HL-60/S4 treated with retinoic acid at 250 ng/mL for 4 days and 3 days (cell line): ENCODE results near the gene SMC6.

ENCODE experiments used
- in situ Hi-C: fragments of 300-500 bp; cut with MboI; formaldehyde crosslinking; loops from 2 replicates; pipeline ENCODE4 v1.7.0; 2022; ENCODE audit warnings: low sequenced_read_pairs

Gene SMC6

DNA sequence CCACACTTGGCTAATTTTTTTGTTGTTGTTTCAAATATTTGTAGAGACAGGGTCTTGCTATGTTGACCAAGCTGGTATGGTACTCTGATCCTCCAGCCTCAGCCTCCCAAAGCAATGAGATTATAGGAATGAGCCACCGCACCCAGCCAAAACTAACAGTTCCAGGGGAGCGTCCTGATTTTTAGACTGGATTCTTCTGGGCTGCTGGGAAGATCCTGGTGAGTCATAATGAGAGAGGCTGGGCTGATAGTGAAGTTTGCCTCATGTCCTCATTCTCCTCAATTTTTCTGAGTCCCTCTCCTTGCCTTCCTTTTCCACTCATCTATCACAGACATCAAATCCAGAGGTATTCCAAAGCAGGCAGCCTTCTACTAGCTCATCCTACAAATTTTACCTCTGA lies 131.8 kb downstream of the SMC6 start:
- in situ Hi-C loops, result no loop called here

DNA sequence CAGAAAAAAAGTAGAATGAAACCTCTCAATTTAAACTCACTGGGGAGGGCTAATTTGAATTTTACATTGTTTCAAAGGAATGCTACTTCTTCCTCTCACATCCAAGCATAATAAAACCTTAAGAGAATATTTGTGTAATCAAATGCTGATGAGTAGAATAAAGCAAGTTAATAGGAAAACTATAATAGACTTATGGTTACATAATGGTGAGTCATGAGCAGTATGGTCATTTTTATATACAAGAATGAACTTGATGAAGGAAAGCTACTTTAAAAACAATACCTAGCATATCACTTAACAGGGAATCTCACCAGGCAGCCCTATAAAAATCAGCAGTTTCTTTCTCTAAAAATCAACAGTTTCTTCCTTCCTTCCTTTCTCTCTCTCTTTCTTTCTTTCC lies 132.8 kb downstream of the SMC6 start:
- in situ Hi-C loops, result no loop called here

DNA sequence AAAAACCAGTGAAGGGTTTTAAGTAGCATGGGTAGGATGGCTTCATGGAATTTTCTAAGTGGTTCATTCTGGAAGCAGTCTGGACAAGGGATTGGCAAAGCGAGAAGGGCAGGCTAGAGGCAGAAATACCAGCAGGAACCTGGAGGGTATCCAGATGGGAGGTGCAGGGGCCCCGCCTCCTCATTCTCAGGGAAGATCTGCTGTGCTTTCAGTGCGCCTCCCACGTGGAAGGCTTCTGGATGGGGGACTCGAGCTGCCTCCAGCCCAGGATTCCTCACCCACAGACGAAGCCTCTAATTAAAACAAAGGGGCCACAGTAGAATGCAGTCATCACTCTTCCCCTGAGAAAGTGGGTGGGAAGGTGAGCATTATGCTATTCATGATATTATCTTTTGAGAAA lies 133.3 kb downstream of the SMC6 start:
- in situ Hi-C loops, result no loop called here

DNA sequence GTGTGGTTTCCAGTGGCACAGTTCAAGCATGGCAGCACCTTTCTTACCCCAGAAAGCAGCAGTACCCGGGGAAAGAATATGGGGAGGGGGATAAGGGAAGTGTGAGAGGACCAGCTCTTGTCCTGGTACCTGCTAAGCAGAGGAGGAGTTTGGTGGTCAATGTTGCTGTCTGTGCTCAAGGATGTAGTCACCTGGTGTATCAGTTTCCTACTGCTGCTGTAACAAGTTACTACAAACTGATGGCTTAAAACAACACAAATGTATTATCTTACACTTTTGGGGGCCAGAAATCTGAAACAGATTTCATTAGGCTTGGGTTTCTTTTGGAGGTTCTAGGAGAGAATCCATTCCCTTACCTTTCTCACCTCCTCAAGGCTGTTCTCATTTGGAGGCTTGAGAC lies 135.7 kb downstream of the SMC6 start:
- in situ Hi-C loops, result no loop called here

DNA sequence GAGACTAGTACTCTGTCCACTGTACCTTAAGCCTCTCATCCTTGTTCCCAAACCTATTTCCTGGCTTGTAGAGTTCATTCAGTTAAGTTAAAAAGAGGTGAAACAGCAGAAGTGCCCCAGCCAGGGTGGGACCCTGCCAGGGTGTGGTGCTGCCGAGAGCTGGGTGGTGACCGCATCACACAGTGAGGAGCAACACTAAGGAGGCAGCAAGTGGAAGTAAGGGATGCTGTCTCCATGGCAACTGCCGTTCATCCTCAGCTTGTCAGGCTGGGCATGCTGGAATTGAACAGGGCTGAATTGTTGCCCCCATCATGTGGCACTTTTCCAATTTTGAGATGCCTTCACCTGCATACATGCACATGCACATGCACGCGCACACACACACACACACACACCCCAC lies 136.1 kb downstream of the SMC6 start:
- in situ Hi-C loops, result no loop called here

DNA sequence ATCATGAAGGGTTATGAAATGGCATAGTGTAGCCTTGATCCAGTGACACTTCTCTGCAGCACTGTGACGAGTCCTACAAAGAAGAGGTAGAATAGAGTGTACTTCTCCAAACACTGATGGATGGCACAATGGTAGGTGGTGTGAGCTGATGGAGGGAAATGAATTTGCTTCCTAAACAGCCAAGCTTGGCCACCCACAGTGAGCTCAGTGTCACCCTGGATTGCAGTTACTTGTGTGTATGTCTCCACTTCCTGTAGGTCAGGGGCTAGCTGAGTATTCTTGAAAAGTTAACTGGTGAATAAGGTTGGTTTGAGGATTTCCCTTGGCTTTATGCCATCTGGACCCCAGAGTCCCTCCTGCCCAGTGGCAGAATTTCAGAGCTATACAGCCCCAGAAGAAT lies 137.2 kb downstream of the SMC6 start:
- in situ Hi-C loops, result no loop called here

DNA sequence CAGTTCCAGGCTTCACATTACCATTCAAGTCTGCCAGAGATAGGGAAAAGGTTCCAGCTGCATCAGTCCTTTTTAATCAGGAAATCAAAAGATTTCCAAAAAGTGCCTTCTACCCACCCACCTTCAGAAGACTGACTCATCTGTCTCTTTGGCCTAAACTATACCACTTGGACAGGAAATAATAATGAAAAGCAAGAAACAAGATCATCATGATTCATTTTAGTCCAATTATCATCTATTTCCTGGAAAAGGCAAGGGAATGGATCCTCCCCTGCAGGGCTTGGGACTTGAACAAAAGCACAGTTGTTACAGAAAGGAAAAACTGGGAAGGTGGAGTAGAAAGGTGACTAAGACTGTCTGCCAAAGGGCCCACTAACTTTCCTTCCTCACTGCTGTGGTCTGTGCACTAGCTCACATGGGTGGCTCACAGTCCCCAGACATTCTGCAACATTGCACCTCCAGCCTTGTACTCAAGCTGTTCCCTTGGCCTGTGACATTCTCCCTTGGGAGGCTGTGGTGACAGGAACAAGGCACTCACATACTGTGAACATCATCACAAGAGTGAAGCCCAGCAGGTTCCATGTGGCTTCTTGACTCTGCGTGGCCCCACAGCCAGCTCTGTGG lies 137.8 kb downstream of the SMC6 start:
- in situ Hi-C loops, result no loop called here

DNA sequence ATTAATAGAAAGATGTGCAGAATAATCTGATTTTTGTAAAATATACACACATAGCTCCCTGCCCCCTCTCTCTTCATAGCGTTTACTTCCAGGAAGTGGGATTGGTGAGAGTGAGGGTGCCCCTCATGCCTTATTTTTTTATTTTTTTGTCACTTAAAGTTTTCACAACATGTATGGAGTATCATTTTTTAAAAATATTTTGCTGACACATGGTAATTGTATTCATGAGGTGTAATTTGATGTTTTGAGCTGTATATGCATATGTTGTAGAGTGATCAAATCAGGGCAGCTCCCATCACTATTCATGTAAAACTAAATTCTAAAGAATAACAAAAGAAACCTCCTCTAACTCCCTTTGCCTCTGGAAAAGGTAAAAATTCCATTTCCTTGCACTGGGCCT lies 138.5 kb downstream of the SMC6 start:
- in situ Hi-C loops, result no loop called here

DNA sequence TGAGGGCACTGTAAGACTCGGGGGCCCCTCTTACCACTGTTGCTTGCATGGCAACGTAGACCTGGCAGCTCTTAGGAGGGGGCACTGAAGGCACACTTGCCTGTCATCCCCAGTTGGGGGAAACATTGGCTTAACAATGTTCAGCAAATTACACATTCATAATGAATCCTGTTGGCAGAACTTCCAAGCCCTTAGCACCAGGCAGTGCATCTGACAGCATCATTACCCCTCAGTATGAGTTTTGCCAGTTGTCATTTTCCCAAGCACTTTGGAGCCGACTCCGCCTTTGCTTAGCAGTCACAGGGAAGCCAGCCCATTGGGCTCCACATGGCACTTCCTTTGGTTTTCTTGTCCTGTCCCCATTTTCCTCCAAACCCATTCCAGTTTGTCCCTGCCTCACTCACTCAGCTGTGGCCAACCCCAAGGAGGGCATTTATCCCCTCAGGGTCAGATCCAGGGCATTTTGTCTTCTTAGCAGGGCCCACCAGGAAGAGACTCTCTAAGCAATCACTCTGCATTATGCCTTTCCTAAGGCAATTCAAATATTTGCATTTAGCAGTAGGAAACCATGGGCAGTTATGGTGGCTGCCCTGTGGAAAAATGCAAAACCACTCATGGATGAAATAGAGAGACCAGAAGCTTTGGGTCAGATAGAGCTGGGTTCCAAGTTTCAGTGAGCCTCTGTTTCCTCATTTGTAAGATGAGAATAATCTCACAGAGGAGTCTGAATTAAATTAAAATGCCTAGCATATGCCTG lies 139.3 kb downstream of the SMC6 start:
- in situ Hi-C loops, result no loop called here
